Esophagus squamous epithelium (tissue), 5 donors: ENCODE measurements around the gene SLC41A2. TPM values are rescaled to one million over a fixed set of nuclear protein-coding genes. Genes with fewer than 3 reads are reported as not detected.

Source experiments
- DNase-seq: peaks from one replicate; lab custom pipeline; 2025; lab: John Stamatoyannopoulos, UW
- H3K27ac ChIP-seq, 4 donors: fragments of 200-600 bp; sonication (generic); one replicate each; pipeline ENCODE4 v1.5.1; 2016 to 2019; ENCODE audit warnings: mild to moderate bottlenecking in 1 of 4
- H3K27me3 ChIP-seq, 4 donors: fragments of 200-600 bp; sonication (generic); 1 replicate in 3 of 4; 2 replicates in 1 of 4; pipeline versions ENCODE4 v1.5.1 to v1.6.0; 2017 to 2021; ENCODE audit warnings: antibody characterized with exemption in 1 of 4
- H3K36me3 ChIP-seq, 3 donors: fragments of 200-600 bp; sonication (generic); one replicate each; pipeline ENCODE4 v1.5.1; 2016 to 2019
- H3K4me1 ChIP-seq, 3 donors: fragments of 200-600 bp; sonication (generic); one replicate each; pipeline ENCODE4 v1.5.1; 2017 to 2019
- H3K4me3 ChIP-seq, 4 donors: fragments of 200-600 bp; sonication (generic); 1 replicate in 3 of 4; 2 replicates in 1 of 4; pipeline ENCODE4 v1.5.1; 2016 to 2019; ENCODE audit warnings: mild to moderate bottlenecking in 2 of 4, moderate library complexity in 1 of 4
- H3K9me3 ChIP-seq, 3 donors: fragments of 200-600 bp; sonication (generic); one replicate each; pipeline ENCODE4 v1.5.1; 2016 to 2019
- POLR2A ChIP-seq, 4 donors: fragments of 450-650 bp; IDR thresholded peaks; one replicate each; pipeline ENCODE4 v1.6.1; 2017; ENCODE audit warnings: antibody characterized with exemption in 4 of 4, mild to moderate bottlenecking in 4 of 4, moderate library complexity in 3 of 4
- WGBS, 2 donors: methylation state at CpG; one replicate each; pipeline ENCODE4 v1.1.5; 2018; 5-methylcytosine and 5-hydroxymethylcytosine counted together
- intact Hi-C: fragments of 100-400 bp; cut with DNase I; formaldehyde crosslinking; loops from one replicate; pipeline ENCODE4 v1.15.0; 2022
- total RNA-seq, 4 donors: library from RNA; depleted of rRNA; stranded (reverse); fragments of >200 nt; gene quantifications; one replicate each; pipeline ENCODE4 v1.1.0, GENCODE V29; 2016
- TF ChIP-seq, protein P1 (sequence below), 6 experiments: fragments of 450-650 bp in 4 of 6; fragments of 200-600 bp in 2 of 6; sonication (generic) in 2 of 6; IDR thresholded peaks; one replicate each; pipeline ENCODE4 v1.5.1; 2016 to 2019; ENCODE audit warnings: antibody characterized with exemption in 6 of 6, mild to moderate bottlenecking in 4 of 6, moderate library complexity in 4 of 6
- donor health status: DM: yes; HTN: yes; CAD: no.

The SLC41A2 gene
- total RNA-seq, 4 donors from 2014 or later = 0.61 to 7.2 (median 3.6) TPM

DNA sequence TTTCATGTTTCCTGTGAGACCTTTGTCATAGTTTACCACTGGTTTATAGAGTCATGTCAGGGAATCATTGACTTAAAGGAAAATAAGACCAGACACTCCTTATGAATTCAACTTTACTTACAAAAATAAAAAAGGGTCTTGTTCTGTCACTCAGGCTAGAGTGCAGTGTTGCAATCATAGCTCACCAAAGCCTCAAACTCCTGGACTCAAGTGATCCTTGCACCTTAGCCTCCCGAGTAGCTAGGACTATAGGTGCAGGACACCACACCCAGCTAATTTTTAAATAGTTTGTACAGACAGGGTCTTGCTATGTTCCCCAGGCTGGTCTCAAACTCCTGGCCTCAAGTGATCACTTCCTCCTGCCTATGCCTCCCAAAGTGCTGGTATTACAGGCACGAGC, 19.0 kb downstream of the SLC41A2 start:
- WGBS, 2 donors = 74 to 83% methylated on average over 1 to 2 of the region's 2 CpGs
- Histone ChIP-seq H3K4me1 (no peaks in the 10 kb centered on the region), H3K27ac (no peak overlapping the region), H3K9me3 (peaks cover 0 to 10% (median 0%) of the 10 kb centered on the region in 3 donors), H3K36me3 (no peaks in the 10 kb centered on the region), H3K27me3 (no peaks in the 10 kb centered on the region), H3K4me3 (no peak overlapping the region)
- DNase-seq = no peak
- TF ChIP-seq, protein P1, sequence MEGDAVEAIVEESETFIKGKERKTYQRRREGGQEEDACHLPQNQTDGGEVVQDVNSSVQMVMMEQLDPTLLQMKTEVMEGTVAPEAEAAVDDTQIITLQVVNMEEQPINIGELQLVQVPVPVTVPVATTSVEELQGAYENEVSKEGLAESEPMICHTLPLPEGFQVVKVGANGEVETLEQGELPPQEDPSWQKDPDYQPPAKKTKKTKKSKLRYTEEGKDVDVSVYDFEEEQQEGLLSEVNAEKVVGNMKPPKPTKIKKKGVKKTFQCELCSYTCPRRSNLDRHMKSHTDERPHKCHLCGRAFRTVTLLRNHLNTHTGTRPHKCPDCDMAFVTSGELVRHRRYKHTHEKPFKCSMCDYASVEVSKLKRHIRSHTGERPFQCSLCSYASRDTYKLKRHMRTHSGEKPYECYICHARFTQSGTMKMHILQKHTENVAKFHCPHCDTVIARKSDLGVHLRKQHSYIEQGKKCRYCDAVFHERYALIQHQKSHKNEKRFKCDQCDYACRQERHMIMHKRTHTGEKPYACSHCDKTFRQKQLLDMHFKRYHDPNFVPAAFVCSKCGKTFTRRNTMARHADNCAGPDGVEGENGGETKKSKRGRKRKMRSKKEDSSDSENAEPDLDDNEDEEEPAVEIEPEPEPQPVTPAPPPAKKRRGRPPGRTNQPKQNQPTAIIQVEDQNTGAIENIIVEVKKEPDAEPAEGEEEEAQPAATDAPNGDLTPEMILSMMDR (IDR thresholded peaks at IDR 0.05) = no peak
- TF ChIP-seq POLR2A (IDR thresholded peaks at IDR 0.05) = no peak
- intact Hi-C loops = no loop called here

DNA sequence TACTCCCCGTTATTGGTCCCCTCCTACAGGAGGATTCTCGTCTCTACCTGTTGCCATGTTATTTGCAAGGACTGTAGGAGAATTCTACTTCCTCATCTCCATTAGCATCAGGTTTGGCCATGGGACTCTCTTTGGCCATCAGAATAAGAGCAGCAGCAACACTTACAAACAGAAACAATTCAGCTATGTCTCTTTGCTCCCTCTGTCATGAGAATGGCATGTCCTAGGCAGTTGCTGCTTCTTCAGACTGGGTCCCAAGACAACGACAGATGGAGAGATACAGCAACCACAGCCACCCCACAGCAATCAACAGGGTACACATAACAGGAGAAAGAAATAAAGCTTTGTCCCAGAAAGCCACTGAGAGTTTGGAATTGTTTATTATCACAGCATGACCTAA, 19.7 kb downstream of the SLC41A2 start:
- TF ChIP-seq, protein P1 (IDR thresholded peaks at IDR 0.05) = no peak
- no peak for TF ChIP-seq POLR2A (IDR thresholded peaks at IDR 0.05)
- Histone ChIP-seq H3K27me3 (no peaks in the 10 kb centered on the region), H3K27ac (no peak overlapping the region), H3K36me3 (no peaks in the 10 kb centered on the region), H3K4me3 (no peak overlapping the region), H3K4me1 (no peaks in the 10 kb centered on the region), H3K9me3 (peaks cover 0 to 3% (median 0%) of the 10 kb centered on the region in 3 donors)
- intact Hi-C loops = no loop called here
- WGBS, 2 donors = 45 to 52% methylated on average over 2 to 3 of the region's 3 CpGs
- no peak for DNase-seq

DNA sequence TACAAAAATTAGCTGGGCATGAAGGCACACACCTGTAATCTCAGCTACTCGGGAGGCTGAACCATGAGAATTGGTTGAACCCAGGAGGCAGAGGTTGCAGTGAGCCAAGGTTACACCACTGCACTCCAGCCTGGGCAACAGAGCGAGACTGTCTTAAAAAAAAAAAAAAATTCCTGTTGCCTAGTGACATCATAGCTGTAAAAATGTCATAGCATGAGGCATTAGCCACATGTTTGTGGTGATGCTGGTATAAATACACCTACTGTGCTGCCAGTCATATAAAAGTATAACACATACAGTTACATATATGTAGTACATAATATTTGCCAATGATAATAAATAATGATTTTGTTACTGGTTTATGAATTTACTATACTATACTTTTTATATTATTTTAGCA, 22.2 kb downstream of the SLC41A2 start:
- no peaks in the 10 kb centered on the region for H3K27me3 ChIP-seq
- H3K4me3 ChIP-seq = no peak overlapping the region
- no peaks in the 10 kb centered on the region for H3K36me3 ChIP-seq
- 84 to 91% methylated on average over 2 of the region's 2 CpGs for WGBS, 2 donors
- no peaks in the 10 kb centered on the region for H3K9me3 ChIP-seq
- intact Hi-C loops = no loop called here
- no peak for DNase-seq
- no peaks in the 10 kb centered on the region for H3K4me1 ChIP-seq
- H3K27ac ChIP-seq = no peak overlapping the region
- no peak for TF ChIP-seq POLR2A (IDR thresholded peaks at IDR 0.05)
- TF ChIP-seq, protein P1 (IDR thresholded peaks at IDR 0.05) = no peak

DNA sequence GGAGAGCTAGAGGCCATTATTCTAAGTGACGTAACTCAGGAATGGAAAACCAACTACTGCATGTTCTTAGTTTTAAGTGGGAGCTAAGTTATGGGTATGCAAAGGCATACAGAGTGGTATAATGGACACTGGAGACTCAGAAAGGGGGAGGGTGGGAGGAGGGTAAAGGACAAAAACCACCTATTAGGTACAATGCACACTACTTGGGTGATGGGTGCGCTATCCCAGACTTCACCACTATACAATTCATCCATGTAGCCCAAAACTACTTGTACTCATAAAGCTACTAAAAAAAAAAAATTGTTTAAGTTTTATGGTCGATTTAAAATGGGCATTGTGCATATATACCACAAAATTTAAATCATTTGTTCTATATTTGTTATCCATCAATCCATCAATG, 24.3 kb downstream of the SLC41A2 start:
- no peak for TF ChIP-seq POLR2A (IDR thresholded peaks at IDR 0.05)
- TF ChIP-seq, protein P1 (IDR thresholded peaks at IDR 0.05) = no peak
- DNase-seq = no peak
- intact Hi-C loops = no loop called here
- Histone ChIP-seq H3K36me3 (no peaks in the 10 kb centered on the region), H3K4me3 (no peak overlapping the region), H3K27me3 (no peaks in the 10 kb centered on the region), H3K4me1 (no peaks in the 10 kb centered on the region), H3K9me3 (no peaks in the 10 kb centered on the region), H3K27ac (no peak overlapping the region)
- 80 to 86% methylated on average over 3 of the region's 3 CpGs for WGBS, 2 donors

DNA sequence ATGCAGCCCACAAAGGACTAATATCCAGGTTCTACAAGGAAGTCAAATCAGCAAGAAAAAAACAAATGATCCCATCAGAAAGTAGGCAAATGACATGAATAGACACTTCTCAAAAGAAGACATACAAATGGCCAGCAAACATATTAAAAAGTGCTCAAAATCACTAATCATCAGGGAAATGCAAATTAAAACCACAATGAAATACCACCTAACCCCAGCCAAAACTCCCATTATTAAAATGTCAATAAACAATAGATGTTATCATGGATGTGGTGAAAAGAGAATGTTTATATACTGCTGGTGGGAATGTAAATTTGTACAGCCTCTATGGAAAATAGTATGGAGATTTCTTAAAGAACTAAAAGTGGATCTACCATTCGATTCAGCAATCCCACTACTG, 25.0 kb downstream of the SLC41A2 start:
- Histone ChIP-seq H3K4me3 (no peak overlapping the region), H3K36me3 (no peaks in the 10 kb centered on the region), H3K9me3 (no peaks in the 10 kb centered on the region), H3K27me3 (no peaks in the 10 kb centered on the region), H3K4me1 (no peaks in the 10 kb centered on the region), H3K27ac (no peak overlapping the region)
- TF ChIP-seq POLR2A (IDR thresholded peaks at IDR 0.05) = no peak
- TF ChIP-seq, protein P1 (IDR thresholded peaks at IDR 0.05) = no peak
- no peak for DNase-seq
- intact Hi-C loops = no loop called here
- 71 to 80% methylated on average over 1 of the region's 1 CpG for WGBS, 2 donors
